Subcutaneous abdominal adipose tissue (tissue), 5 donors: ENCODE results near the gene NUP42.
"Not testable (repeated sequence)": the region's sequence is repeated elsewhere in the genome, so short reads cannot be mapped to it uniquely, and the experiment has no call there.

Experiments
- H3K27ac ChIP-seq: one replicate; pipeline ENCODE4 v1.7.0; 2013; ENCODE audit warnings: low read depth, mild to moderate bottlenecking, inconsistent platforms, low read length, moderate library complexity
- H3K27me3 ChIP-seq, 5 donors: one replicate each; pipeline ENCODE4 v1.7.0; 2013; ENCODE audit warnings: low read length in 5 of 5, inconsistent platforms in 1 of 5; ENCODE audit not compliant: control insufficient read depth in 5 of 5, insufficient read depth in 4 of 5
- H3K36me3 ChIP-seq, 5 donors: one replicate each; pipeline ENCODE4 v1.7.0; 2013; ENCODE audit warnings: low read length in 5 of 5; ENCODE audit not compliant: control insufficient read depth in 5 of 5, insufficient read depth in 5 of 5
- H3K4me1 ChIP-seq, 5 donors: one replicate each; pipeline ENCODE4 v1.7.0; 2013; ENCODE audit warnings: low read length in 5 of 5, mild to moderate bottlenecking in 3 of 5, moderate library complexity in 1 of 5; ENCODE audit not compliant: control insufficient read depth in 5 of 5, insufficient read depth in 5 of 5
- H3K4me3 ChIP-seq, 5 donors: one replicate each; pipeline ENCODE4 v1.7.0; 2013; ENCODE audit warnings: low read length in 5 of 5, low read depth in 1 of 5
- H3K9ac ChIP-seq, 5 donors: one replicate each; pipeline ENCODE4 v1.7.0; 2013; ENCODE audit warnings: low read length in 5 of 5, mild to moderate bottlenecking in 4 of 5, moderate library complexity in 3 of 5
- H3K9me3 ChIP-seq, 5 donors: one replicate each; pipeline ENCODE4 v1.7.0; 2013; ENCODE audit warnings: low read length in 5 of 5; ENCODE audit not compliant: control insufficient read depth in 5 of 5
- donor health status: healthy.
- donor health status: healthy.
- donor health status: healthy.
- donor health status: healthy.
- donor health status: healthy.

NUP42 gene

DNA sequence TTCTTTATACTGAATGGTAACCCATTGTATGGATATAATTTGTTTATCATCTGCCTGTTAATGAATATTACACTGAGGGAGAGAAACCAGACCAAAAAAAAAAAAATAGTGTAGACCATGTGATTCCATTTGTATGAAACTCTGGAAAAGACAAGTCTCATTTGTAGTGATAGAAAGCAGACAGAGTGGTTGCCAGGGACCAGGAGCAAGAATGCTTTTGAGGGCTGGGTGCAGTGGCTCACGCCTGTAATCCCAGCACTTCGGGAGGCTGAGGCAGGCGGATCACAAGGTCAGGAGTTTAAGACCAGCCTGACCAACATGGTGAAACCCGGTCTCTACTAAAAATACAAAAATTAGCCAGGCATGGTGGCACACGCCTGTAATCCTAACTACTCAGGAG lies 15.9 kb downstream of the NUP42 start:
- not testable (repeated sequence) for H3K27ac ChIP-seq, H3K4me1 ChIP-seq, H3K9ac ChIP-seq, H3K27me3 ChIP-seq, H3K4me3 ChIP-seq, H3K9me3 ChIP-seq
- H3K36me3 ChIP-seq = peaks cover 19 to 54% (median 39%) of the 10 kb centered on the region in 5 donors

- no peaks in the 10 kb centered on the region for H3K27me3 ChIP-seq
- H3K27ac ChIP-seq = no peak overlapping the region
- H3K4me1 ChIP-seq = no peaks in the 10 kb centered on the region
- H3K4me3 ChIP-seq = no peak overlapping the region
- H3K9me3 ChIP-seq = no peaks in the 10 kb centered on the region
- H3K9ac ChIP-seq = no peak overlapping the region
- peaks cover 19 to 41% (median 31%) of the 10 kb centered on the region in 5 donors for H3K36me3 ChIP-seq
Observed at GRCh38 chr7:23200331-23200730, 18.5 kb downstream of the NUP42 start.

DNA sequence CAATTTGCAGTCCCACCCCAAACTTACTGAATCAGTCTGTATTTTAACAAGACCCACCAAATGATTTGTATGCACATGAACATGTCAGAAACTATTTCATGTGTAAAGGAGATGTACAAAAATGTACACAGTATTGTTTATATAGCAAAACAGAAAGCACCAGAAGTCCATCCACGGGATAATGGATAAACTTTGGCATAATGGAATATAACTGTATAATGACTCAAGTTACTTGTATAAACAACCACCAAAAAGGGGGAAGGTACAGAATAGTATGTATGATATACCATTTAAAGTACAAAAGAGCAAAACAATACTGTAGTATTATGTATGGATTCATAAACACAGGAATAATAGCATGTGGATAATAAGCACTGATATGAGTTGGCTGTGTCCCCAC lies 22.4 kb downstream of the NUP42 start:
- Histone ChIP-seq H3K36me3 (peaks cover 15 to 27% (median 24%) of the 10 kb centered on the region in 5 donors), H3K27me3 (no peaks in the 10 kb centered on the region), H3K4me1 (peaks cover 0 to 8% (median 5%) of the 10 kb centered on the region in 5 donors), H3K9ac (no peak overlapping the region), H3K9me3 (no peaks in the 10 kb centered on the region), H3K27ac (no peak overlapping the region), H3K4me3 (no peak overlapping the region)

- H3K4me1 ChIP-seq = peaks cover 0 to 8% (median 5%) of the 10 kb centered on the region in 5 donors
- no peaks in the 10 kb centered on the region for H3K27me3 ChIP-seq
- peaks cover 5 to 14% (median 11%) of the 10 kb centered on the region in 5 donors for H3K36me3 ChIP-seq
- no peak overlapping the region for H3K9ac ChIP-seq
- peak overlapping the region in 4 of 5 donors; percentile 31 to 60 (median 52) for H3K4me3 ChIP-seq
- H3K9me3 ChIP-seq = no peaks in the 10 kb centered on the region
- no peak overlapping the region for H3K27ac ChIP-seq
Observed at GRCh38 chr7:23205577-23205908, 23.7 kb downstream of the NUP42 start.

- Histone ChIP-seq H3K4me3 (peak overlapping the region; percentile 31 to 69 (median 52)), H3K27me3 (peaks cover 0 to 5% (median 0%) of the 10 kb centered on the region in 5 donors), H3K36me3 (peaks cover 3 to 8% (median 6%) of the 10 kb centered on the region in 5 donors), H3K9ac (peak overlapping the region in 2 of 5 donors; percentile 33 to 54), H3K9me3 (no peaks in the 10 kb centered on the region), H3K4me1 (peaks cover 0 to 10% (median 6%) of the 10 kb centered on the region in 5 donors), H3K27ac (no peak overlapping the region)
Observed at GRCh38 chr7:23205909-23206767, 24.3 kb downstream of the NUP42 start.

DNA sequence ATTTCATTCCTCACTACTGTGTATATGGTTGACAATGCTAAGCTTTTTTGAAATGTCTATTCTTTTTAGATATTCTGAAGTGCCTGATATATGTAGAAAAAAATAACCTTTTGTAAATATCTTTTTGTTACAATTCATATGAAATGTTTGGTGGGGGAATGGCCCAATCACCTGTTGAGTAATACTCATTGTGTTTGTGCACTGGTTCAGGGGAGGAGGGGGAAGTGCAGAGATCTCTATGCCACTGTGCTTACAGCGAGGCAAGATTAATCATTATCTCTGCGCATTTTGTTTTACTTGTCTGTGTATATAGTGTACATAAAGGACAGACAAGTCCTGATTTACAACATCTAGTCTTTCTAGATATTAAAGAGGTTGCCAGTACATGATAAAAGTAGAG lies 25.2 kb downstream of the NUP42 start:
- Histone ChIP-seq H3K9ac (no peak overlapping the region), H3K4me3 (no peak overlapping the region), H3K36me3 (no peaks in the 10 kb centered on the region), H3K4me1 (peaks cover 0 to 10% (median 6%) of the 10 kb centered on the region in 5 donors), H3K9me3 (no peaks in the 10 kb centered on the region), H3K27ac (no peak overlapping the region), H3K27me3 (peaks cover 0 to 5% (median 0%) of the 10 kb centered on the region in 5 donors)

DNA sequence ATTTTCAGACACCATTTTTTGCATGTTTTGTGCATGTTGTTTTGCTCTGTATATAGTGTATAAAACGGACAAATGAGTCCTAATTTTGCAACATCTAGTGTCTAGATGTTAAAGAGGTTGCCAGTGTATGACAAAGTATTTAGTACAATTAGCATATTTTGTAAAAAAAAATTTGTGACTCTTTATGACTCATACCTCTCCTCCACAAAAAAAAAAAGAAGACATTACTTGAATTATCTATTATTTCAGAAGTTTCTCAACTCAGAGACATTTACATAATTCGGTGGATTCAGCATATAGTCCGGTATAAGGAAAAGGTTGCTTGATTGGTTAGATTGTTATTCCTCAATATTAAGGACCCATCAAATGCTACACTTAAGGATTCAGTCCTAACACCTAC lies 26.0 kb downstream of the NUP42 start:
- H3K27me3 ChIP-seq = peaks cover 0 to 5% (median 0%) of the 10 kb centered on the region in 5 donors
- peaks cover 0 to 10% (median 6%) of the 10 kb centered on the region in 5 donors for H3K4me1 ChIP-seq
- no peak overlapping the region for H3K27ac ChIP-seq
- H3K9ac ChIP-seq = no peak overlapping the region
- H3K36me3 ChIP-seq = no peaks in the 10 kb centered on the region
- H3K9me3 ChIP-seq = no peaks in the 10 kb centered on the region
- H3K4me3 ChIP-seq = no peak overlapping the region

DNA sequence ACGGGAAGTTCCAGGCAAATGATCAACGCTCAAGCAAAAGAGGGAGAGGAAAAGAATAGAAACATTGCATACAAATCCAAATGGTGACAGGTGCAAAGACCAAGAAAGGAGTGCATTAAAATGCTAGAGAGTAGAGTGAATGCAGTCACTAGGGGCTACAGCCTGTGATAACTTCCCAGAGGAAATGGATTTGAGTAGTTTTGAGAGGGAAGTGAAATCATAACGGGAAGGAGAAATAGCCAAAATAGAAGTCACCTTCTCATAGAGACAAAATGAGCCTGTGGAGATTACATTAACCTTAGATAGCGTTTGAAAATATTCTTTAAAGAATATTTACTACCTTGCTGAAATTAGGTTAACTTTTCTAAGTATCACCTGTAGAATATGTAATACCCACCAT lies 26.5 kb downstream of the NUP42 start:
- H3K9me3 ChIP-seq = no peaks in the 10 kb centered on the region
- H3K27ac ChIP-seq = no peak overlapping the region
- H3K9ac ChIP-seq = no peak overlapping the region
- H3K27me3 ChIP-seq = peaks cover 0 to 5% (median 0%) of the 10 kb centered on the region in 5 donors
- H3K4me3 ChIP-seq = no peak overlapping the region
- H3K36me3 ChIP-seq = no peaks in the 10 kb centered on the region
- peaks cover 0 to 10% (median 6%) of the 10 kb centered on the region in 5 donors for H3K4me1 ChIP-seq

- peaks cover 0 to 5% (median 0%) of the 10 kb centered on the region in 5 donors for H3K27me3 ChIP-seq
- peaks cover 0 to 10% (median 6%) of the 10 kb centered on the region in 5 donors for H3K4me1 ChIP-seq
- no peaks in the 10 kb centered on the region for H3K9me3 ChIP-seq
- no peak overlapping the region for H3K4me3 ChIP-seq
- no peak overlapping the region for H3K9ac ChIP-seq
- H3K27ac ChIP-seq = no peak overlapping the region
- no peaks in the 10 kb centered on the region for H3K36me3 ChIP-seq
Observed at GRCh38 chr7:23210506-23210905, 28.7 kb downstream of the NUP42 start.

GRCh38 chr7:23211589-23211988 lies 29.7 kb downstream of the NUP42 start:
- H3K27me3 ChIP-seq = peaks cover 0 to 5% (median 0%) of the 10 kb centered on the region in 5 donors
- no peaks in the 10 kb centered on the region for H3K36me3 ChIP-seq
- H3K9me3 ChIP-seq = no peaks in the 10 kb centered on the region
- H3K27ac ChIP-seq = no peak overlapping the region
- H3K4me3 ChIP-seq = no peak overlapping the region
- H3K4me1 ChIP-seq = peaks cover 0 to 10% (median 2%) of the 10 kb centered on the region in 5 donors
- no peak overlapping the region for H3K9ac ChIP-seq
